ENCODE results near the gene TRIM40.

Gene TRIM40

DNA sequence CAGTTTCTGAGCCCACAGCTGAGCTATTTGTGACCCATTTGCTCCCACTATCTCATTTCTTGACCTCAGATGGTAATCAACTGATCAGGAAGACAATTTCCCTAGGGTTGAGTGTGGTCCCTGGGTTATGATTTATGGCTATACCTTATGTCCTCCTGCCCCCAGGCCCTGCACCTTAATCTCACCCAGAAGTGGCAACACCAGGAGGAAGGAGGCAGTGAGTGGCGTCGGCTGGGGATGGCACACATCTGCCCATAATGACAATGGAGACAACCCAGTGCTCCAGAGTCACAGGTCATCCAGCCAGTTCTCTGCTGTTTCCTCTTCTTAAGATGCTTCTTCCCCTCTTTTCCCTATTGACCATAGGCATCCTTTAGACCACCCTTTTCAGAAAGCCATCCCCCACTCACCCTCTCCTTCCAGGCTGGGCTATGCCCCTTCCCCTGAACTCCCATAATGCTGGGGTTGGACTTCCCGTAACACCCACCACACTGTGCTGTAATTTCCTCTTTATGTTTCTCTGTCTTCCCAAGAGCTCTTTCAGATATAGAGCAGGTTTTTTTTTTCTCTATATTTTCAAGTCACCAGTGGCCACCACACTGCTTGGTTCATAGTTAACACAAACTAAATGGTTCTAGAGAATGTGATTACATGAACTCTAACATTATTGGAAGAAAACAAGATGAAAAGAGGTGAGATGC, 17.1 kb downstream of the TRIM40 start:
- TF ChIP-seq, protein P1, sequence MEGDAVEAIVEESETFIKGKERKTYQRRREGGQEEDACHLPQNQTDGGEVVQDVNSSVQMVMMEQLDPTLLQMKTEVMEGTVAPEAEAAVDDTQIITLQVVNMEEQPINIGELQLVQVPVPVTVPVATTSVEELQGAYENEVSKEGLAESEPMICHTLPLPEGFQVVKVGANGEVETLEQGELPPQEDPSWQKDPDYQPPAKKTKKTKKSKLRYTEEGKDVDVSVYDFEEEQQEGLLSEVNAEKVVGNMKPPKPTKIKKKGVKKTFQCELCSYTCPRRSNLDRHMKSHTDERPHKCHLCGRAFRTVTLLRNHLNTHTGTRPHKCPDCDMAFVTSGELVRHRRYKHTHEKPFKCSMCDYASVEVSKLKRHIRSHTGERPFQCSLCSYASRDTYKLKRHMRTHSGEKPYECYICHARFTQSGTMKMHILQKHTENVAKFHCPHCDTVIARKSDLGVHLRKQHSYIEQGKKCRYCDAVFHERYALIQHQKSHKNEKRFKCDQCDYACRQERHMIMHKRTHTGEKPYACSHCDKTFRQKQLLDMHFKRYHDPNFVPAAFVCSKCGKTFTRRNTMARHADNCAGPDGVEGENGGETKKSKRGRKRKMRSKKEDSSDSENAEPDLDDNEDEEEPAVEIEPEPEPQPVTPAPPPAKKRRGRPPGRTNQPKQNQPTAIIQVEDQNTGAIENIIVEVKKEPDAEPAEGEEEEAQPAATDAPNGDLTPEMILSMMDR (IDR thresholded peaks at IDR 0.05; ENCODE audit: low read depth, low read length), result no peak
- DNase-seq (ENCODE audit: extremely low read depth, low read depth), result no peak

DNA sequence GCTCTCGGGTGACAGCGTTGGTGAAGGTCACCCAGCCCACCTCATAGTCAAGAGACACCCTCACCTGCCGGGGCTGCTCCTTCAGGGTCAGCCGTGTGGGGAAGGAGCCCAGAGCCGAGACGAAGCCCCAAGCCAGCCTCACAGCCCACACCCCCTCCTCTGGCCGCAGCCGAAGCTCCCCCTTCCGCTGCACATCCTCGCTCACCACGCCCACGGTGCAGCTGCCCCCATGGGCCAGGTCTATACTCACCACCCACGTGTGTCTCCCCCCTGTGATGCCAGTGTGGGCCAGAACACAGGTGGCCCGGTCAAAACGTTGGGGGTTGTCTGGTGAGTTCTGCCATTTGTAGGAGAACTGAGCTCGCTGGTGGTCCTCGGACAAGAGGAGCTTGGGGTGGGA, 18.1 kb downstream of the TRIM40 start:
- TF ChIP-seq, protein P1 (IDR thresholded peaks at IDR 0.05; ENCODE audit: low read depth, low read length), result no peak
- DNase-seq (ENCODE audit: extremely low read depth, low read depth), result no peak

DNA sequence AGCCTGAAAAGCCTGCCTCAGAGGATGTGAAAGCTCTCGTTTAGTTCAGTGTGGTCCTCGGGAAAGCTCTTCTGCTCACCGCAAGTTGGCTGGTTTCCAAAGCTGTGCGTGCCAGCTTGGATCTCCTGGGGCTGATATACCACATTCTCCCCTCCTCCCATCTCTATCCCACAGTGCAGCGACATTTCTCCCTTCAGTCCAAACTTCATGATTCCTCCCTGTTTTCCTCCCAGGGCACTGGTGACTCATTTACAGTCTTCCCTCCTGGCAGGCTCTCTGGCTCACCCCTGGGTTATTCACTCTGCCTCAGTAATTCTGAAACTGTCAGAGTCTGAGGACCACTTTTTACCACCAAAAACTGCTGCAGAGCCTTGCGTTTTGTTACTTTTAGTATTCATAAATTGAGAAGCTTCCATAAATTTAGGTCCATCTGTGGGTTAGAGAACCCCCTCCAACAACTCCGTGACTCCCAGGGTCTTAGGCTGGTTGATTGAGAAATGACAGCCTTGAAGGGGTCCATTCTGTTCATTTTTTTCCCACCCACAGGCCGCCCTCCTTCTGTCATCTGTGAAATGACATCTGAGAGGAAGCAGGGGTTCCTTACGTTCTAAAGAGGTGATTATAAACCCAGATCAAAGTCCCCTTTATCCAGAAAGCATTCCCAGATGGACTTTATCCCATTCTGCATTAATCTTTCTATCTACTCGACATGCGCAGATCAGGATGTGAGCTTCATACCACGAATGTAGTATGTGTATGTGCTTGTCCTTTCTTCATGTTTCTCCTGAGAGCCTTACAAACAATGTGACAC, 19.0 kb downstream of the TRIM40 start:
- peak; percentile 10 for DNase-seq (ENCODE audit: extremely low read depth, low read depth)
- TF ChIP-seq, protein P1 (IDR thresholded peaks at IDR 0.05; ENCODE audit: low read depth, low read length), result no peak

DNA sequence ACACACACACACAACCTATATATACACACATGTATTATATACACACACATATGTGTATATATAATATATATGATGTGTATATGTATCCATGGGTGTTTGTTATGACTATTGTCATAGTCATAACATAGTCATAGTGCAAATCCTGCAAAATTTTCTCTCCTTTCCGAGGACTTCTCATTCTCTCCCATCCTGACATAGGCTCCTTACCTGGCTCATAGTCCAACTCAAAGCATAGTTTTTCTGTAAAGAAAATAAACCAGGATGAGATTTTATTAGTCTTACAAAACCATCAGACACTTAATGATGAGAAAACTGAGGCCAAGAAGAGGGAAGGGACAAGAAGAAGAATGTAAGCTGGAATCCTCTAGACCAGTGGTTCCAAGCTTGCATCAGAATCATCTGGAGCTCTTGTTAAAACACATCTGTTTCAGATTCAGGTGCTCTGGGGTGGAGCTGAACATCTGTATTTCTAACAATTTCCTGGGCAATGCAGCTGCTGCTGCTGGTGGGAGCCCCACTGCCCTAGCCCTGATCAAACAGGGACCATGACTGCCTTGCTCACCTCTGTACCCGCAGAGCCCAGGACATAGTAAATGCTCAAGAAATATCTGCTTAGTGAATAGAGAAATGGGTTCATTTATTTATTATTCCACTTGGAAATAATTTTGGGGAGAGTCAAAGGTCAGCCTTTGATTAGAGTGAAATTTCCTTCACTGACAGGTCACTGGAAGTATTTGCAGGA, 19.8 kb downstream of the TRIM40 start:
- TF ChIP-seq, protein P1 (IDR thresholded peaks at IDR 0.05; ENCODE audit: low read depth, low read length), result no peak
- DNase-seq (ENCODE audit: extremely low read depth, low read depth), result no peak

DNA sequence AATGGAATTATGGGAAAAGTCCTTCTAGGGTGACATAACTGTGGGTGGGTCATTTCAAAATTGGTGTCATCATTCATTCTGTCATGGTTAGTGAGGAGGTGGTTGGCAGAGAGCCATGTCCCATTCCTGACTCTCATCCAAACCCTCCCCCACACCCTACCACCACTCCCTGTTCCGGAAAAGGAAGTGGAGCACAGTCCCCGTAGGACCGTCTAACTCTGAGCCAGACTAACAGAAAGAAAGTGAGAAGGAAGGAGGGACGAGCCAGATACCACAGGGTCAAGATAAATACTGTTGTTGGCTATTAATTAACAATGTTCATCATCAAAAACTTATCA, 20.3 kb downstream of the TRIM40 start:
- TF ChIP-seq, protein P1 (IDR thresholded peaks at IDR 0.05; ENCODE audit: low read depth, low read length), result no peak
- DNase-seq (ENCODE audit: extremely low read depth, low read depth), result no peak

DNA sequence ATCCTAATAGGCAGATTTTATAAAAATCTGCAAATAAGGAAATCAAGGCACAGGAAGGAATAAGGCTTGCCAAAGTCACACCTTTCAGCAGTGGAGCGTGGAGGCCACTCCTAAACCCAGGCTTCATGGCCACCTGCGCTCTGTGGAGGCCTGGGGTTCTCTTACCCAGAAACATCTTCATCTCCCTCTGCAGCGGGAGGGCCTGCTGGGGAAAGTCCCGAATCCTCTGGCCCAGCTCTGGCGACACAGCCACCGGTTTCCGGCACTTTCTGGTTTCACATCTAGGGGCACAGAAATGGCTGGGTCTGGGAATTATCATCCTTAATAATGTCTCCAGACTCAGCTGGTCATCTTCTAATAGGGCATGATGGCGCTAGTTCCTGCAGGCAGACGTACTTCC, 20.8 kb downstream of the TRIM40 start:
- TF ChIP-seq, protein P1 (IDR thresholded peaks at IDR 0.05; ENCODE audit: low read depth, low read length), result no peak
- DNase-seq (ENCODE audit: extremely low read depth, low read depth), result no peak

DNA sequence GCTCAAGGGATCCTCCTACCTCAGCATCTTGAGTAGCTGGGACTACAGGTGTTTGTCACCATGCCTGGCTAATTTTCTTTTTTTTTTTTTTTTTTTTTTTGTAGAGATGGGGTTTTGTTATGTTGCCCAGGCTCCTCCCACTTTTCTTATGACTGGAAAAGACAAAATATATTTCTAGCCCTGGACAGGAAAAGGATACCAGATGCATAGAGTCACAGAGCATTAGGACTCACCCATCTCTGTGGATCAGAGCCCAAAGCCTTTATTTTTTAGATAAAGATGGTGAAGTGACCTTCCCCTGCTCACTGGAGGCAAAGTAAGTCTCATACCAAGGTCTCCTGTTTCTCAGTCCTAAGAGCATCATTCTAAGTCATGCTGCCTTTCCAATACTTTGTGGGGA, 21.6 kb downstream of the TRIM40 start:
- TF ChIP-seq, protein P1 (IDR thresholded peaks at IDR 0.05; ENCODE audit: low read depth, low read length), result no peak
- DNase-seq (ENCODE audit: extremely low read depth, low read depth), result no peak

All from AG09319 (cell line).